Mesodermal cell (in vitro differentiated cells): ENCODE data around the gene ANKRD44.
A peak's percentile ranks its signal among the peaks of the same experiment; 100 is the strongest.

Experiments
- H3K27ac ChIP-seq: 2 replicates; pipeline ENCODE4 v1.7.0; 2013; ENCODE audit warnings: mild to moderate bottlenecking, low read depth, low read length, moderate library complexity; ENCODE audit not compliant: severe bottlenecking
- H3K36me3 ChIP-seq: 2 replicates; pipeline ENCODE4 v1.7.1; 2013; ENCODE audit warnings: mild to moderate bottlenecking, low read length, moderate library complexity; ENCODE audit not compliant: control insufficient read depth, insufficient read depth
- H3K4me1 ChIP-seq: one replicate; pipeline ENCODE4 v1.7.1; 2013; ENCODE audit warnings: mild to moderate bottlenecking, low read length; ENCODE audit not compliant: insufficient read depth, control insufficient read depth, poor library complexity, severe bottlenecking
- H3K4me3 ChIP-seq: 2 replicates; pipeline ENCODE4 v1.7.0; 2013; ENCODE audit warnings: low read length, control low read depth, mild to moderate bottlenecking; ENCODE audit not compliant: insufficient read depth, poor library complexity, severe bottlenecking; ENCODE audit errors: extremely low read depth
- H3K9me3 ChIP-seq: 2 replicates; pipeline ENCODE4 v1.7.1; 2013; ENCODE audit warnings: mild to moderate bottlenecking, low read length, moderate library complexity; ENCODE audit not compliant: control insufficient read depth
- WGBS, 2 experiments: methylation state at CpG; one replicate each; pipeline ENCODE4 v1.1.5; 2013; ENCODE audit warnings: missing lambda C conversion rate in 2 of 2; ENCODE audit not compliant: insufficient coverage in 2 of 2; 5-methylcytosine and 5-hydroxymethylcytosine counted together

Gene ANKRD44

DNA sequence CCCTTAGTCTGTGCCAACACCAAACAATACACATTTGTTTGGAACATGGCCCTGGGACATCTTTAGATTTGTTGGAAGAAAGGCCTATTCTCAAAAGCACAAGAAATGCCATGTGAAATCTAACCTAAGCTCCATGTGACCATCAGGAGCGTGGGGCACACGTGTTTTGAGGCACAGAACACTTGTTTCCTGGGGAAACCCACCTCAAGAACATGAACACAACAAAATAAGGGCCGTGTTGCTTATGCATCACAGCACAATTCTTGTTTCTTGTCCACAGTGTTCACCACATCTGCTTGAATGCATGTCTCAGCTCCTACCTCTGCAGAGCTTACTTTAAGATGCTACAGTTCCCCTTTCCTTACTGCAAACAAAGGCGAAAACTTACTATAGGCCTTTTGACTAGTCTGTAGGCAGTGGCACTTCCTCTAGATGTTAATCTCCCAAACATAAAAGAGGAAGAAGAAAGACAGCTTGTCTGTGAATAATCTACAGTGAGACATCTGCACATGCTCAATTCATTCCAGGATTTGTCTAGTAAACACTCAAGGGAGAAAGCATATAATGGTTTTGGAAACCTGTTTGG lies 165.0 kb downstream of the ANKRD44 start:
- H3K9me3 ChIP-seq, result no peaks in the 10 kb centered on the region
- peaks cover 6% of the 10 kb centered on the region for H3K4me1 ChIP-seq
- no peaks in the 10 kb centered on the region for H3K36me3 ChIP-seq
- WGBS, 2 experiments, result 92 to 100% methylated on average over 3 of the region's 4 CpGs
- peak overlapping the region; percentile 46 for H3K27ac ChIP-seq
- H3K4me3 ChIP-seq, result no peak overlapping the region

GRCh38 chr2:197144183-197144582 lies 166.4 kb downstream of the ANKRD44 start:
- no CpG with 5 or more reads among the region's 1 CpG for WGBS, 2 experiments
- peaks cover 6% of the 10 kb centered on the region for H3K4me1 ChIP-seq

GRCh38 chr2:197141702-197142473 lies 168.7 kb downstream of the ANKRD44 start:
- 100% methylated on average over 1 of the region's 2 CpGs; no CpG with 5 or more reads in 1 of the 2 experiments for WGBS, 2 experiments
- H3K36me3 ChIP-seq, result no peaks in the 10 kb centered on the region
- no peaks in the 10 kb centered on the region for H3K9me3 ChIP-seq
- H3K4me1 ChIP-seq, result peaks cover 17% of the 10 kb centered on the region
- H3K4me3 ChIP-seq, result no peak overlapping the region
- H3K27ac ChIP-seq, result peak overlapping the region; percentile 4

More at GRCh38 chr2:197144183-197144582, 166.4 kb downstream of the ANKRD44 start:
- Histone ChIP-seq H3K27ac (no peak overlapping the region), H3K9me3 (no peaks in the 10 kb centered on the region), H3K4me3 (no peak overlapping the region), H3K36me3 (no peaks in the 10 kb centered on the region)

GRCh38 chr2:197140045-197140444 lies 170.5 kb downstream of the ANKRD44 start:
- no CpG with 5 or more reads among the region's 1 CpG for WGBS, 2 experiments
- H3K4me3 ChIP-seq, result no peak overlapping the region
- H3K27ac ChIP-seq, result no peak overlapping the region
- no peaks in the 10 kb centered on the region for H3K36me3 ChIP-seq
- H3K9me3 ChIP-seq, result no peaks in the 10 kb centered on the region
- H3K4me1 ChIP-seq, result peaks cover 15% of the 10 kb centered on the region

GRCh38 chr2:197138506-197138905 lies 172.1 kb downstream of the ANKRD44 start:
- no peak overlapping the region for H3K4me3 ChIP-seq
- H3K27ac ChIP-seq, result no peak overlapping the region
- H3K4me1 ChIP-seq, result peaks cover 15% of the 10 kb centered on the region
- WGBS, 2 experiments, result no CpG with 5 or more reads among the region's 3 CpGs
- no peaks in the 10 kb centered on the region for H3K36me3 ChIP-seq
- H3K9me3 ChIP-seq, result no peaks in the 10 kb centered on the region

- no peak overlapping the region for H3K27ac ChIP-seq
- WGBS, 2 experiments, result 81 to 88% methylated on average over 1 to 2 of the region's 3 CpGs
Measured at GRCh38 chr2:197137826-197138477, 172.6 kb downstream of the ANKRD44 start.

GRCh38 chr2:197137231-197137630 lies 173.3 kb downstream of the ANKRD44 start:
- 70 to 75% methylated on average over 2 of the region's 4 CpGs for WGBS, 2 experiments
- peaks cover 15% of the 10 kb centered on the region for H3K4me1 ChIP-seq
- H3K27ac ChIP-seq, result peak overlapping the region; percentile 50
- H3K9me3 ChIP-seq, result no peaks in the 10 kb centered on the region
- no peaks in the 10 kb centered on the region for H3K36me3 ChIP-seq
- no peak overlapping the region for H3K4me3 ChIP-seq

More at GRCh38 chr2:197137826-197138477, 172.6 kb downstream of the ANKRD44 start:
- Histone ChIP-seq H3K4me3 (no peak overlapping the region), H3K9me3 (no peaks in the 10 kb centered on the region), H3K4me1 (peaks cover 15% of the 10 kb centered on the region), H3K36me3 (no peaks in the 10 kb centered on the region)

- no peak overlapping the region for H3K4me3 ChIP-seq
- no peaks in the 10 kb centered on the region for H3K36me3 ChIP-seq
- H3K27ac ChIP-seq, result no peak overlapping the region
- 40 to 72% methylated on average over 2 of the region's 5 CpGs for WGBS, 2 experiments
- no peaks in the 10 kb centered on the region for H3K9me3 ChIP-seq
- H3K4me1 ChIP-seq, result peaks cover 15% of the 10 kb centered on the region
Measured at GRCh38 chr2:197136452-197136851, 174.1 kb downstream of the ANKRD44 start.

DNA sequence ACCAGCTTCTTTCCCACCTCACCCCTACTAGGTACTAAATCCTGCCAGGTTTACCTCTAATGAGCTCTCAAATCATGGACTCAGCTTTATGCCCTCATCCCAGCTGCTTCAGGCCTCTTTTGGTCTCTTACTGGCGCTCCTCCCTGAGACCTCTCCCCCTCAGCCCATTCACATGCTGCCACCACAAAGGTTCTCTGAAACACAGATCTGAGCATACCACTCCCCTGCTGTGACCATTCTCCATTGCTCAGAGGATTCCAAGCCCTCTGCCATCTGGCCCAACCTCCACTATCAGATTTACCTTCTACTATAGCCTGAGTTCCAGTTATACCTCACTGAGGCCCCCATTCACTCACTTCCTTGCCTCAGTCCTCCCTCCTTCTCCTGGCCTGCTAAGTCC lies 174.8 kb downstream of the ANKRD44 start:
- Histone ChIP-seq H3K4me1 (peaks cover 15% of the 10 kb centered on the region), H3K9me3 (no peaks in the 10 kb centered on the region), H3K4me3 (no peak overlapping the region), H3K27ac (no peak overlapping the region), H3K36me3 (no peaks in the 10 kb centered on the region)
- WGBS, 2 experiments, result 50 to 87% methylated on average over 1 of the region's 1 CpG

DNA sequence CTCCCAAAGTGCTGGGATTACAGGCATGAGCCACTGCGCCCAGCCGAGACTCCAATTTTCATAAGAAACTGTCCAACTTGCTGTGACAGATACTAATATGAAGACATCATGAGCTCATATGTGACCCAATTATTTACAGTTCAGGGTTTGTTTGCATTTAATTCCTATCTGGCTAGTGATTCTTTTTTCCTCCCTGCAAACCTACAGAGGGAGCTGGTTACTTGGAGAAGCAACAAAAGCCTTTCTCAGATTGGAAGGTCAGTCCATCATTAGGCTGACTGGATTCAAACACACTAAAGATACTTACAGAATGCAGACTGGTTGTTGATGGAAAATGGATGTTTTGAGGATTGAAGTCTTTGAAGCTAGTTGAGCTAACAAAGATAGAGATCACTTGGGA lies 176.4 kb downstream of the ANKRD44 start:
- Histone ChIP-seq H3K27ac (no peak overlapping the region), H3K9me3 (no peaks in the 10 kb centered on the region), H3K4me1 (peaks cover 20% of the 10 kb centered on the region), H3K4me3 (no peak overlapping the region), H3K36me3 (no peaks in the 10 kb centered on the region)
- WGBS, 2 experiments, result 93% methylated on average over 2 of the region's 2 CpGs; no CpG with 5 or more reads in 1 of the 2 experiments

DNA sequence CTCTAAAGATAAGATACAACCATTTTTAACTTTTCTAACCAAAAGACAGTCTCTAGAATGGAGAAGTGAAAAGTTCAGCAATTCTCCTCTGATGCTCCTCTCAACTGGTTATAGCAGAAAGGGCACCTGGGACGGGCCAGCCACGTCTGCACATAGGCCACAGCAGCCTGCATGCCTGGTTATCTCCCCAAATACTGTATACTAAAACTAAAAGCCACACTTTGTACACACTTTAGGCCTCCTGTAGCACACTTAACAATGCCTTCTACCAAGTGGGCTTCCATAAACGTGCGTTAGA lies 179.1 kb downstream of the ANKRD44 start:
- H3K4me1 ChIP-seq, result peaks cover 5% of the 10 kb centered on the region
- H3K4me3 ChIP-seq, result no peak overlapping the region
- no peak overlapping the region for H3K27ac ChIP-seq
- 100% methylated on average over 2 of the region's 4 CpGs for WGBS, 2 experiments
- H3K36me3 ChIP-seq, result no peaks in the 10 kb centered on the region
- no peaks in the 10 kb centered on the region for H3K9me3 ChIP-seq
